ENCODE measurements around the gene RAC2. TPM values are rescaled to one million over a fixed set of nuclear protein-coding genes. Genes with fewer than 3 reads are reported as not detected.

RAC2 gene
- total and polyA plus RNA-seq, 2 experiments from 2014 or later = 9.9 to 10.5 TPM

- no peaks in the 10 kb centered on the region for H4K20me1 ChIP-seq (ENCODE audit: insufficient read depth, poor library complexity, severe bottlenecking)
- no peaks in the 10 kb centered on the region for H3K36me3 ChIP-seq (replicated peaks; ENCODE audit: insufficient read depth, low read depth)
- no peaks in the 10 kb centered on the region for H3K9me3 ChIP-seq (ENCODE audit: low read depth)
- no peak overlapping the region for H3K4me3 ChIP-seq
- H3K9me2 ChIP-seq (replicated peaks; ENCODE audit: insufficient read depth) = no peaks in the 10 kb centered on the region
- no peaks in the 10 kb centered on the region for H3K79me2 ChIP-seq
- H3K4me1 ChIP-seq (ENCODE audit: insufficient read depth) = no peaks in the 10 kb centered on the region
- H3K27me3 ChIP-seq = no peaks in the 10 kb centered on the region
- H3K27ac ChIP-seq = peak overlapping the region; percentile 20
- H3K4me2 ChIP-seq = no peak overlapping the region
- no peak for TF ChIP-seq EZH2 (IDR thresholded peaks at IDR 0.05; ENCODE audit: borderline replicate concordance)
- no peak for TF ChIP-seq EZH2phosphoT487 (IDR thresholded peaks at IDR 0.05; ENCODE audit: low read depth, severe bottlenecking, unreplicated experiment)
- TF ChIP-seq CTCF (IDR thresholded peaks at IDR 0.05; ENCODE audit: poor library complexity) = no peak
- H2AFZ ChIP-seq = no peak overlapping the region
- 80% methylated on average over 19 of the region's 20 CpGs for WGBS (ENCODE audit: low lambda C conversion rate, missing lambda C conversion rate)
- DNase-seq (ENCODE audit: low spot score) = no peak
Measured at GRCh38 chr22:37237371-37238268, 6.4 kb downstream of the RAC2 start.

GRCh38 chr22:37235897-37236607 is 8.0 kb downstream of the RAC2 start:
- TF ChIP-seq CTCF (IDR thresholded peaks at IDR 0.05; ENCODE audit: poor library complexity) = no peak
- no peak for TF ChIP-seq EZH2phosphoT487 (IDR thresholded peaks at IDR 0.05; ENCODE audit: low read depth, severe bottlenecking, unreplicated experiment)
- no peak for TF ChIP-seq EZH2 (IDR thresholded peaks at IDR 0.05; ENCODE audit: borderline replicate concordance)
- H3K4me1 ChIP-seq (ENCODE audit: insufficient read depth) = no peaks in the 10 kb centered on the region
- no peaks in the 10 kb centered on the region for H3K36me3 ChIP-seq (replicated peaks; ENCODE audit: insufficient read depth, low read depth)
- H3K9me3 ChIP-seq (ENCODE audit: low read depth) = no peaks in the 10 kb centered on the region
- DNase-seq (ENCODE audit: low spot score) = no peak
- no peaks in the 10 kb centered on the region for H3K9me2 ChIP-seq (replicated peaks; ENCODE audit: insufficient read depth)
- 94% methylated on average over 3 of the region's 3 CpGs for WGBS (ENCODE audit: low lambda C conversion rate, missing lambda C conversion rate)
- no peak overlapping the region for H3K4me2 ChIP-seq
- H4K20me1 ChIP-seq (ENCODE audit: insufficient read depth, poor library complexity, severe bottlenecking) = no peaks in the 10 kb centered on the region
- no peak overlapping the region for H3K4me3 ChIP-seq
- no peaks in the 10 kb centered on the region for H3K79me2 ChIP-seq
- no peaks in the 10 kb centered on the region for H3K27me3 ChIP-seq
- no peak overlapping the region for H3K27ac ChIP-seq
- H2AFZ ChIP-seq = no peak overlapping the region

DNA sequence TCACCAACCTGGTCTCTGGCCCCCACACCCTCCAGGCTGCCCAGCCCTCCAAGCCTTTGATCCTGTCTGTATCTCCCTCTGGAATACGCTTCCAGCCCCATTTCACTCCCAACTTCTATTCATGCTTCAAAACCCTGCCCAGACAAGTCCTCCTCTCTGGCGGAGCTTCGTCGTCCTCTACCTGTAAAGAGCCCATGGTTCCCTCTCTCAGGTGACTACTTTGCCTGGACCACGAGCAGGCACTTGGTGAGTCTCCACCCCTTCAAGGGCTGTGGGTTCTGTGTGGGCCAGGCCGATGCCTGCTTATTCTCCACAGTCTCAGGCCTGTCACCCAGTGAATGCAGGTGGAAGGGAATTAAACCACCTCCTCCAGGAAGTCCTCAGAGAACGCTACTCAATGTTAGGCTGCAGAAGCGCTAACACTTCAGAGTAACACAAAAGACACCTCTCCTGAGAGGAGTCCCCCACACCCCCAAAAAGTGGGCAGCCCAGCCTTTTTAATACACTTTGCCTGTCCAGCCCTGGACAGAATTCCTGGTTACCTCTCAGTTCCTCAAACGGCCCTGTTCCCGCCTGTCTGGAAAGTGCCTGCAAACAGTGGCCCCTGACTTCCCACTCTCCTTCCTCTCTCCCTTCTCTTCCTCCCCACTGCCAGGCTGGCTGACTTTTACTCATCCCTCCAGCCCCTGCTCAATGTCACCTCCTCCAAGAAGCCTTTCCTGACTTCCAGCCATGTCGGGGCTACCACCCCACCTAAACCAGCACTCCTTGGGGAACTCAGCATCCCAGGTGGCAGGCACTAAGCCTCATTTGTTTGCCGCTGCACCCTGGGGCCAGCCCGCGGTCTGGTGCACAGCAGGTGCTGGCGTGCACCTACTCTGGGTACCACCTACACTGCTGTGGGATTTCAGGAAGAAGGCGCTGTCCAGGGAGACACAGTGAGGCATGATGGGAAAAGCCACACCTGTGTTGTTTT is 9.0 kb downstream of the RAC2 start:
- H3K4me1 ChIP-seq (ENCODE audit: insufficient read depth) = peaks cover under 1% of the 10 kb centered on the region
- WGBS (ENCODE audit: low lambda C conversion rate, missing lambda C conversion rate) = 83% methylated on average over 16 of the region's 16 CpGs
- H3K27me3 ChIP-seq = no peaks in the 10 kb centered on the region
- H3K79me2 ChIP-seq = no peaks in the 10 kb centered on the region
- H3K4me2 ChIP-seq = no peak overlapping the region
- DNase-seq (ENCODE audit: low spot score) = no peak
- H3K36me3 ChIP-seq (replicated peaks; ENCODE audit: insufficient read depth, low read depth) = no peaks in the 10 kb centered on the region
- H3K4me3 ChIP-seq = no peak overlapping the region
- TF ChIP-seq CTCF (IDR thresholded peaks at IDR 0.05; ENCODE audit: poor library complexity) = no peak
- TF ChIP-seq EZH2 (IDR thresholded peaks at IDR 0.05; ENCODE audit: borderline replicate concordance) = no peak
- no peak for TF ChIP-seq EZH2phosphoT487 (IDR thresholded peaks at IDR 0.05; ENCODE audit: low read depth, severe bottlenecking, unreplicated experiment)
- no peak overlapping the region for H3K27ac ChIP-seq
- no peaks in the 10 kb centered on the region for H3K9me2 ChIP-seq (replicated peaks; ENCODE audit: insufficient read depth)
- H4K20me1 ChIP-seq (ENCODE audit: insufficient read depth, poor library complexity, severe bottlenecking) = no peaks in the 10 kb centered on the region
- no peak overlapping the region for H2AFZ ChIP-seq
- H3K9me3 ChIP-seq (ENCODE audit: low read depth) = no peaks in the 10 kb centered on the region
